H1 (cell line): Measurements from ENCODE around the gene MAF.

Source experiments
- ATF2 ChIP-seq: IDR thresholded peaks from 2 replicates; pipeline ENCODE4 v1.6.1; 2012; ENCODE audit warnings: low read length, inconsistent platforms
- BRCA1 ChIP-seq: IDR thresholded peaks from 2 replicates; pipeline ENCODE4 v1.6.1; 2012; ENCODE audit warnings: low read depth, low read length, improper control_type of control experiment
- CBX8 ChIP-seq: fragments of 300-800, 300-1000 bp; sonication (generic); IDR thresholded peaks from 2 replicates; pipeline ENCODE4 v1.7.1; 2016; ENCODE audit warnings: low read depth, low read length, borderline replicate concordance
- CREB1 ChIP-seq: IDR thresholded peaks from 2 replicates; pipeline ENCODE4 v1.6.1; 2012; ENCODE audit warnings: inconsistent platforms
- CTCF ChIP-seq, 3 experiments: IDR thresholded peaks; 1 replicate in 2 of 3; 2 replicates in 1 of 3; pipeline versions ENCODE4 v1.5.1 to v1.6.1; 2011; ENCODE audit warnings: low read length in 3 of 3, mild to moderate bottlenecking in 3 of 3, inconsistent platforms in 2 of 3, low read depth in 1 of 3, moderate library complexity in 1 of 3; ENCODE audit not compliant: insufficient read depth in 1 of 3; ENCODE audit errors: control extremely low read depth in 1 of 3
- EZH2 ChIP-seq: fragments of 200-600 bp; sonication (generic); IDR thresholded peaks from 2 replicates; pipeline ENCODE4 v1.7.1; 2012; ENCODE audit warnings: low read depth, mild to moderate bottlenecking, moderate library complexity, low read length, inconsistent platforms; ENCODE audit not compliant: severe bottlenecking
- GABPA ChIP-seq: IDR thresholded peaks from 2 replicates; pipeline ENCODE4 v1.6.1; 2011; ENCODE audit warnings: mild to moderate bottlenecking, low read length, moderate library complexity, borderline replicate concordance; ENCODE audit not compliant: insufficient read depth
- GTF2F1 ChIP-seq: IDR thresholded peaks from 2 replicates; pipeline ENCODE4 v1.6.1; 2012; ENCODE audit warnings: low read depth, low read length, improper control_type of control experiment, borderline replicate concordance
- MAFK ChIP-seq: IDR thresholded peaks from 2 replicates; pipeline ENCODE4 v1.6.1; 2012; ENCODE audit warnings: low read depth, mild to moderate bottlenecking, improper control_type of control experiment, low read length
- MAX ChIP-seq: IDR thresholded peaks from 2 replicates; pipeline ENCODE4 v1.6.1; 2012; ENCODE audit warnings: inconsistent platforms
- POLR2A ChIP-seq, 2 experiments: IDR thresholded peaks; 1 replicate in 1 of 2; 2 replicates in 1 of 2; pipeline ENCODE4 v1.6.1; 2011; ENCODE audit warnings: low read depth in 2 of 2, low read length in 2 of 2, mild to moderate bottlenecking in 2 of 2; ENCODE audit errors: control extremely low read depth in 1 of 2
- RAD21 ChIP-seq, 2 experiments: IDR thresholded peaks in 1 of 2; conservative IDR thresholded peaks in 1 of 2; 2 replicates each; pipeline ENCODE4 v1.6.1; 2011; ENCODE audit warnings: low read depth in 2 of 2, low read length in 2 of 2, improper control_type of control experiment in 1 of 2, inconsistent platforms in 1 of 2, mild to moderate bottlenecking in 1 of 2, moderate library complexity in 1 of 2
- RFX5 ChIP-seq: IDR thresholded peaks from 2 replicates; pipeline ENCODE4 v1.6.1; 2011; ENCODE audit warnings: low read depth, low read length, improper control_type of control experiment, borderline replicate concordance
- USF2 ChIP-seq: IDR thresholded peaks from 2 replicates; pipeline ENCODE4 v1.6.1; 2011; ENCODE audit warnings: low read length, improper control_type of control experiment

GRCh38 chr16:79593074-79593531, 7.4 kb downstream of the MAF start:
- TF ChIP-seq GTF2F1 = no peak
- no peak for TF ChIP-seq CBX8
- TF ChIP-seq CTCF (IDR thresholded peaks at IDR 0.05; ENCODE audit: control extremely low read depth in 1 of 3, insufficient read depth in 1 of 3, low read depth in 1 of 3, low read length in 3 of 3) = no peak
- TF ChIP-seq GABPA = no peak
- TF ChIP-seq EZH2 = no peak
- TF ChIP-seq MAFK = no peak
- no peak for TF ChIP-seq USF2
- no peak for TF ChIP-seq MAX
- no peak for TF ChIP-seq BRCA1
- no peak for TF ChIP-seq ATF2
- TF ChIP-seq RFX5 = no peak
- no peak for TF ChIP-seq CREB1
- TF ChIP-seq POLR2A (IDR thresholded peaks at IDR 0.05; ENCODE audit: control extremely low read depth in 1 of 2, low read depth in 2 of 2, low read length in 2 of 2) = no peak
- no peak for TF ChIP-seq RAD21 (IDR thresholded peaks at IDR 0.05 in 1 of 2, conservative IDR thresholded peaks at IDR 0.05 in 1 of 2; ENCODE audit: low read depth in 2 of 2, low read length in 2 of 2)
